IMR-90 (cell line): Measurements from ENCODE around the gene TRMT10B. TPM values are rescaled to one million over a fixed set of nuclear protein-coding genes. Genes with fewer than 3 reads are reported as not detected.

Experiments
- ATAC-seq: fragments of 200-7000 bp; cut with Tn5 transposase; 2 replicates; pipeline ENCODE4 v1.9.1; 2020; ENCODE audit warnings: low read depth, mild to moderate bottlenecking, moderate library complexity
- BruUV-seq: library from RNA; stranded (reverse); fragments of 400-500 nt; replicated peaks from 2 replicates; lab custom pipeline; 2021; lab: Mats Ljungman, UMichigan
- CTCF ChIA-PET: fragments of 300-600 bp; formaldehyde crosslinking; extraction: SDS; loops from one replicate; lab custom pipeline; 2021; ENCODE audit warnings: antibody characterized with exemption; lab: Yijun Ruan, JAX
- POLR2A ChIA-PET: fragments of 300-600 bp; sonication (Branson Sonifier 250); formaldehyde crosslinking; loops from one replicate; lab custom pipeline; 2022; ENCODE audit warnings: antibody characterized with exemption; ENCODE audit not compliant: unreplicated experiment; lab: Charles Lee
- DNase-seq: peaks from one replicate; pipeline ENCODE4 v3.0.0; 2013
- H2AFZ ChIP-seq: replicated peaks from 2 replicates; pipeline ENCODE3; 2013; ENCODE audit warnings: low read length, mild to moderate bottlenecking; ENCODE audit not compliant: poor library complexity
- H2AK5ac ChIP-seq: 2 replicates; pipeline ENCODE4 v1.6.1; 2013; ENCODE audit warnings: low read depth, low read length, inconsistent platforms
- H2AK9ac ChIP-seq: replicated peaks from 2 replicates; pipeline ENCODE3; 2013; ENCODE audit warnings: mild to moderate bottlenecking, low read depth, low read length, moderate library complexity; ENCODE audit not compliant: poor library complexity
- H2BK120ac ChIP-seq: 2 replicates; pipeline ENCODE4 v1.6.1; 2013; ENCODE audit warnings: low read depth, low read length, inconsistent platforms
- H2BK15ac ChIP-seq: 3 replicates; pipeline ENCODE4 v1.6.1; 2013; ENCODE audit warnings: low read depth, low read length, inconsistent platforms
- H2BK20ac ChIP-seq: 2 replicates; pipeline ENCODE4 v1.6.1; 2013; ENCODE audit warnings: low read depth, mild to moderate bottlenecking, inconsistent platforms, low read length, moderate library complexity
- H2BK5ac ChIP-seq: 2 replicates; pipeline ENCODE4 v1.6.1; 2013; ENCODE audit warnings: mild to moderate bottlenecking, low read depth, low read length, inconsistent platforms; ENCODE audit not compliant: poor library complexity, severe bottlenecking
- H3K14ac ChIP-seq: replicated peaks from 2 replicates; pipeline ENCODE4 v1.6.1; 2013; ENCODE audit warnings: low read depth, low read length, inconsistent platforms
- H3K18ac ChIP-seq: 2 replicates; pipeline ENCODE4 v1.6.1; 2013; ENCODE audit warnings: low read depth, low read length, control low read depth
- H3K23ac ChIP-seq: 2 replicates; pipeline ENCODE4 v1.6.1; 2013; ENCODE audit warnings: low read depth, low read length, inconsistent platforms
- H3K27ac ChIP-seq: 2 replicates; pipeline ENCODE4 v1.5.1; 2013; ENCODE audit warnings: mild to moderate bottlenecking, control low read depth, low read length; ENCODE audit not compliant: insufficient read depth
- H3K27me3 ChIP-seq: 2 replicates; pipeline ENCODE4 v1.6.1; 2013; ENCODE audit warnings: low read length; ENCODE audit not compliant: control insufficient read depth, insufficient read depth
- H3K36me3 ChIP-seq: 2 replicates; pipeline ENCODE4 v1.6.1; 2013; ENCODE audit warnings: low read length, mixed read lengths; ENCODE audit not compliant: control insufficient read depth, insufficient read depth
- H3K4ac ChIP-seq: 2 replicates; pipeline ENCODE4 v1.6.1; 2013; ENCODE audit warnings: low read depth, low read length, inconsistent platforms
- H3K4me1 ChIP-seq: 2 replicates; pipeline ENCODE4 v1.6.1; 2013; ENCODE audit warnings: low read length, mixed read lengths; ENCODE audit not compliant: control insufficient read depth, insufficient read depth
- H3K4me2 ChIP-seq: 2 replicates; pipeline ENCODE4 v1.6.1; 2013; ENCODE audit warnings: low read depth, mild to moderate bottlenecking, control low read depth, low read length, moderate library complexity
- H3K4me3 ChIP-seq: 2 replicates; pipeline ENCODE4 v1.5.1; 2013; ENCODE audit warnings: low read depth, mild to moderate bottlenecking, control low read depth, low read length, moderate library complexity; ENCODE audit not compliant: insufficient read depth
- H3K56ac ChIP-seq: 2 replicates; pipeline ENCODE4 v1.6.1; 2013; ENCODE audit warnings: low read length, inconsistent platforms; ENCODE audit not compliant: insufficient read depth; ENCODE audit errors: extremely low read depth
- H3K79me1 ChIP-seq, 2 experiments: 2 replicates each; pipeline ENCODE4 v1.6.1; 2013; ENCODE audit warnings: low read length in 2 of 2, inconsistent platforms in 1 of 2, low read depth in 1 of 2
- H3K9ac ChIP-seq: 2 replicates; pipeline ENCODE4 v1.6.1; 2013; ENCODE audit warnings: low read depth, low read length, control low read depth
- H3K9me1 ChIP-seq: 2 replicates; pipeline ENCODE4 v1.6.1; 2013; ENCODE audit warnings: low read length, inconsistent platforms; ENCODE audit not compliant: insufficient read depth
- H3K9me3 ChIP-seq: 2 replicates; pipeline ENCODE4 v1.6.1; 2013; ENCODE audit warnings: low read length; ENCODE audit not compliant: control insufficient read depth, insufficient read depth
- H4K20me1 ChIP-seq: 2 replicates; pipeline ENCODE4 v1.6.1; 2013; ENCODE audit warnings: low read length, inconsistent platforms; ENCODE audit not compliant: insufficient read depth
- H4K5ac ChIP-seq: 2 replicates; pipeline ENCODE4 v1.6.1; 2013; ENCODE audit warnings: mild to moderate bottlenecking, low read depth, low read length, control low read depth
- H4K8ac ChIP-seq, 2 experiments: 2 replicates each; pipeline ENCODE4 v1.6.1; 2013; ENCODE audit warnings: low read depth in 2 of 2, low read length in 2 of 2, control low read depth in 1 of 2, inconsistent platforms in 1 of 2
- H4K91ac ChIP-seq: 2 replicates; pipeline ENCODE4 v1.6.1; 2013; ENCODE audit warnings: low read depth, low read length, inconsistent platforms; ENCODE audit not compliant: insufficient read depth
- CEBPB ChIP-seq: IDR thresholded peaks from 2 replicates; pipeline ENCODE4 v1.6.1; 2012; ENCODE audit warnings: low read depth, low read length, improper control_type of control experiment
- FOS ChIP-seq: fragments of 150-350 bp; IDR thresholded peaks from 2 replicates; pipeline ENCODE4 v1.6.1; 2016; ENCODE audit warnings: low read depth, low read length
- MAFK ChIP-seq: IDR thresholded peaks from 2 replicates; pipeline ENCODE4 v1.6.1; 2012; ENCODE audit warnings: low read depth, low read length, improper control_type of control experiment
- MXI1 ChIP-seq: IDR thresholded peaks from 2 replicates; pipeline ENCODE4 v1.6.1; 2012; ENCODE audit warnings: low read depth, mild to moderate bottlenecking, low read length, moderate library complexity, borderline replicate concordance
- NFE2L2 ChIP-seq: fragments of 150-350 bp; IDR thresholded peaks from 2 replicates; pipeline ENCODE4 v1.6.1; 2016; ENCODE audit warnings: low read depth, mild to moderate bottlenecking, low read length
- RCOR1 ChIP-seq: IDR thresholded peaks from 2 replicates; pipeline ENCODE4 v1.6.1; 2012; ENCODE audit warnings: mild to moderate bottlenecking, low read length, improper control_type of control experiment; ENCODE audit not compliant: insufficient replicate concordance
- RFX5 ChIP-seq: IDR thresholded peaks from 2 replicates; pipeline ENCODE4 v1.8.0; 2012; ENCODE audit warnings: low read depth, mild to moderate bottlenecking, low read length, moderate library complexity
- SMC3 ChIP-seq: fragments of 150-350 bp; IDR thresholded peaks from 2 replicates; pipeline ENCODE4 v1.6.1; 2016; ENCODE audit warnings: low read depth, mild to moderate bottlenecking, antibody characterized with exemption, low read length, moderate library complexity
- USF2 ChIP-seq: fragments of 150-350 bp; IDR thresholded peaks from 2 replicates; pipeline ENCODE4 v1.6.1; 2017; ENCODE audit warnings: mild to moderate bottlenecking, antibody characterized with exemption, low read length, low read depth
- WGBS, 2 experiments: methylation state at CpG; one replicate each; pipeline versions ENCODE4 v1.1.5 to v1.1.7; 2013; ENCODE audit warnings: missing lambda C conversion rate in 2 of 2; ENCODE audit not compliant: insufficient read length in 1 of 2; ENCODE audit errors: extremely low coverage in 2 of 2; 5-methylcytosine and 5-hydroxymethylcytosine counted together
- dilution Hi-C: fragments of 300-500 bp; cut with HindIII; formaldehyde crosslinking; loops from one replicate; pipeline ENCODE4 v1.14.3; 2018; ENCODE audit warnings: low sequenced_read_pairs; ENCODE audit not compliant: unreplicated experiment
- in situ Hi-C: fragments of 300-500 bp; cut with MboI; formaldehyde crosslinking; loops from 3 replicates; pipeline ENCODE4 v1.14.3; 2019; ENCODE audit warnings: low sequenced_read_pairs, inconsistent platforms, mixed read lengths
- intact Hi-C: fragments of 100-400 bp; cut with micrococcal nuclease; formaldehyde crosslinking; loops from 2 replicates; pipeline ENCODE4 v1.10.0; 2022
- polyA plus RNA-seq, 3 experiments: library from polyadenylated mRNA; depleted of rRNA; stranded (reverse); fragments of >200 nt; gene quantifications; 2 replicates each; pipeline ENCODE4 v1.2.3, GENCODE V29; 2012; ENCODE audit warnings: low replicate concordance in 1 of 3
- total RNA-seq: library from RNA; depleted of rRNA; stranded (reverse); fragments of >200 nt; gene quantifications from 2 replicates; pipeline ENCODE4 v1.2.3, GENCODE V29; 2012

TRMT10B gene
- total and polyA plus RNA-seq, 2 of the 4 experiments (the other 2 are of a cell fraction) = 2.3 to 4.5 TPM

- Histone ChIP-seq H3K56ac (no peak overlapping the region), H2BK20ac (no peak overlapping the region), H3K4ac (no peak overlapping the region), H3K27ac (no peak overlapping the region), H2BK15ac (no peak overlapping the region), H3K36me3 (no peaks in the 10 kb centered on the region), H2BK5ac (no peak overlapping the region), H2BK120ac (no peak overlapping the region), H3K9ac (no peak overlapping the region), H4K91ac (no peak overlapping the region), H2AK5ac (no peak overlapping the region), H3K79me1 (peaks cover 11 to 31% of the 10 kb centered on the region in 2 experiments), H2AK9ac (no peak overlapping the region), H3K27me3 (no peaks in the 10 kb centered on the region), H4K8ac (no peak overlapping the region), H3K4me3 (no peak overlapping the region), H3K4me2 (no peak overlapping the region), H3K4me1 (peaks cover 2% of the 10 kb centered on the region), H3K9me1 (peaks cover 7% of the 10 kb centered on the region; the same call in 1 of the 2 replicates), H2AFZ (no peak overlapping the region), H3K23ac (no peak overlapping the region), H3K18ac (no peak overlapping the region), H3K14ac (no peak overlapping the region), H4K5ac (no peak overlapping the region), H4K20me1 (peaks cover 16% of the 10 kb centered on the region; the same call in 1 of the 2 replicates), H3K9me3 (no peaks in the 10 kb centered on the region)
- intact Hi-C loops (no loop called here), dilution Hi-C loops (no loop called here), in situ Hi-C loops (no loop called here)
- TF ChIP-seq MXI1 = no peak
- no peak for TF ChIP-seq RCOR1
- no peak for TF ChIP-seq FOS
- TF ChIP-seq SMC3 = no peak
- TF ChIP-seq CEBPB = peak; percentile 54
- no peak for TF ChIP-seq RFX5
- no peak for TF ChIP-seq MAFK
- TF ChIP-seq NFE2L2 = no peak
- TF ChIP-seq USF2 = no peak
- CTCF ChIA-PET = no interaction called here
- POLR2A ChIA-PET = no interaction called here
- ATAC-seq (no peak), DNase-seq (no peak)
- no TSS peak for BruUV-seq
- WGBS, 2 experiments = 93% methylated on average over 1 of the region's 1 CpG; no CpG with 5 or more reads in 1 of the 2 experiments
These were observed 45.1 kb downstream of the TRMT10B start for GRCh38 chr9:37798677-37799076.
